ENCODE measurements around the gene KIRREL1.
A peak's percentile ranks its signal among the peaks of the same experiment; 100 is the strongest.

Gene KIRREL1

GRCh38 chr1:157975228-157975950 is 18.1 kb upstream of the KIRREL1 start:
- no peak for DNase-seq (ENCODE audit: low read depth in 2 of 2)

- DNase-seq (ENCODE audit: low read depth in 2 of 2): no peak
Observed at GRCh38 chr1:157976888-157977287, 16.6 kb upstream of the KIRREL1 start.

- DNase-seq (ENCODE audit: low read depth in 2 of 2): no peak
Observed at GRCh38 chr1:157978586-157979403, 14.7 kb upstream of the KIRREL1 start.

GRCh38 chr1:157982136-157982535 is 11.3 kb upstream of the KIRREL1 start:
- no peak for DNase-seq (ENCODE audit: low read depth in 2 of 2)

- DNase-seq (ENCODE audit: low read depth in 2 of 2): no peak
Observed at GRCh38 chr1:157983787-157984186, 9.7 kb upstream of the KIRREL1 start.

GRCh38 chr1:157984469-157984868 is 9.0 kb upstream of the KIRREL1 start:
- DNase-seq (ENCODE audit: low read depth in 2 of 2): no peak

GRCh38 chr1:157985473-157985872 is 8.0 kb upstream of the KIRREL1 start:
- no peak for DNase-seq (ENCODE audit: low read depth in 2 of 2)

- no peak for DNase-seq (ENCODE audit: low read depth in 2 of 2)
Observed at GRCh38 chr1:157988002-157988401, 5.4 kb upstream of the KIRREL1 start.

- peak; percentile 25 to 29 for DNase-seq (ENCODE audit: low read depth in 2 of 2)
Observed at GRCh38 chr1:157992031-157992832, 1.2 kb upstream of the KIRREL1 start.

- no peak for DNase-seq (ENCODE audit: low read depth in 2 of 2)
Observed at GRCh38 chr1:157992833-157993146, 655 bp upstream of the KIRREL1 start.

- DNase-seq (ENCODE audit: low read depth in 2 of 2): no peak
Observed at GRCh38 chr1:157993918-157994605, 617 bp downstream of the KIRREL1 start.

GRCh38 chr1:157994704-157995582 is 1.5 kb downstream of the KIRREL1 start:
- DNase-seq (ENCODE audit: low read depth in 2 of 2): no peak

GRCh38 chr1:157995583-157996169 is 2.2 kb downstream of the KIRREL1 start:
- no peak for DNase-seq (ENCODE audit: low read depth in 2 of 2)

- no peak for DNase-seq (ENCODE audit: low read depth in 2 of 2)
Observed at GRCh38 chr1:157996433-157996832, 3.0 kb downstream of the KIRREL1 start.

- no peak for DNase-seq (ENCODE audit: low read depth in 2 of 2)
Observed at GRCh38 chr1:158000507-158000906, 7.1 kb downstream of the KIRREL1 start.

GRCh38 chr1:158002022-158002630 is 8.7 kb downstream of the KIRREL1 start:
- DNase-seq (ENCODE audit: low read depth in 2 of 2): no peak

- no peak for DNase-seq (ENCODE audit: low read depth in 2 of 2)
Observed at GRCh38 chr1:158002631-158003405, 9.4 kb downstream of the KIRREL1 start.

GRCh38 chr1:158003406-158003800 is 10.0 kb downstream of the KIRREL1 start:
- DNase-seq (ENCODE audit: low read depth in 2 of 2): no peak

GRCh38 chr1:158005224-158005623 is 11.8 kb downstream of the KIRREL1 start:
- DNase-seq (ENCODE audit: low read depth in 2 of 2): no peak

Measured in stimulated activated CD4-positive, alpha-beta T cell treated with anti-CD3 and anti-CD28 coated beads, Interleukin-1b, Interleukin-23, amount 100 ng/mL, for 4 hours (primary cell).